ENCODE data around the gene WWOX. TPM values are rescaled to one million over a fixed set of nuclear protein-coding genes. Genes with fewer than 3 reads are reported as not detected.

The WWOX gene
- total RNA-seq, 1 donor from 2014 or later = 34.9 TPM

- no peak for DNase-seq (ENCODE audit: low read depth)
- no peak overlapping the region for H3K4me3 ChIP-seq (ENCODE audit: low read depth, low read length)
- no peaks in the 10 kb centered on the region for H3K36me3 ChIP-seq (ENCODE audit: control insufficient read depth, insufficient read depth, low read length)
- no peaks in the 10 kb centered on the region for H3K27me3 ChIP-seq (ENCODE audit: control insufficient read depth, insufficient read depth, low read length)
- TF ChIP-seq, protein P1, sequence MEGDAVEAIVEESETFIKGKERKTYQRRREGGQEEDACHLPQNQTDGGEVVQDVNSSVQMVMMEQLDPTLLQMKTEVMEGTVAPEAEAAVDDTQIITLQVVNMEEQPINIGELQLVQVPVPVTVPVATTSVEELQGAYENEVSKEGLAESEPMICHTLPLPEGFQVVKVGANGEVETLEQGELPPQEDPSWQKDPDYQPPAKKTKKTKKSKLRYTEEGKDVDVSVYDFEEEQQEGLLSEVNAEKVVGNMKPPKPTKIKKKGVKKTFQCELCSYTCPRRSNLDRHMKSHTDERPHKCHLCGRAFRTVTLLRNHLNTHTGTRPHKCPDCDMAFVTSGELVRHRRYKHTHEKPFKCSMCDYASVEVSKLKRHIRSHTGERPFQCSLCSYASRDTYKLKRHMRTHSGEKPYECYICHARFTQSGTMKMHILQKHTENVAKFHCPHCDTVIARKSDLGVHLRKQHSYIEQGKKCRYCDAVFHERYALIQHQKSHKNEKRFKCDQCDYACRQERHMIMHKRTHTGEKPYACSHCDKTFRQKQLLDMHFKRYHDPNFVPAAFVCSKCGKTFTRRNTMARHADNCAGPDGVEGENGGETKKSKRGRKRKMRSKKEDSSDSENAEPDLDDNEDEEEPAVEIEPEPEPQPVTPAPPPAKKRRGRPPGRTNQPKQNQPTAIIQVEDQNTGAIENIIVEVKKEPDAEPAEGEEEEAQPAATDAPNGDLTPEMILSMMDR (IDR thresholded peaks at IDR 0.05; ENCODE audit: insufficient read depth, low read length, poor library complexity, severe bottlenecking) = no peak
Observed at GRCh38 chr16:78996790-78997189, 897.3 kb downstream of the WWOX start.

DNA sequence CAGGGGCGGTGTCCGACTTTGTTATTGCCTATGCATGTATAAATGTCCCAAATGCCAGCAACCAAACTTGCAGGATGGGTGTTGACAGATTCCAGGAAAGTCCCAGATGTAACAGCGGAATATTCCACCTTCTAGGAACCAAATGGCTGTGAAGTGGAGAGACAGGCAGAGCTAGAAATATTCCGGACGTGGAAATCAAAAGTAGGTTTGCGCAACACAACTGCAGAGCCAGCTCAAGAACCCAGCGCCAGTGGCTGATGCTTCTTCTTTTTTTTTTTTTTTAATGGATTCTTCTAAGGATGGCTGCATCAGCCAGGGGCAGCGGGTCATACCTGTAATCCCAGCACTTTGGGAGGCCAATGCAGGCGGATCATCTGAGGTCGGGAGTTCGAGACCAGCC lies 899.4 kb downstream of the WWOX start:
- TF ChIP-seq, protein P1 (IDR thresholded peaks at IDR 0.05; ENCODE audit: insufficient read depth, low read length, poor library complexity, severe bottlenecking) = no peak
- Histone ChIP-seq H3K27me3 (ENCODE audit: control insufficient read depth, insufficient read depth, low read length) (no peaks in the 10 kb centered on the region), H3K36me3 (ENCODE audit: control insufficient read depth, insufficient read depth, low read length) (no peaks in the 10 kb centered on the region), H3K4me3 (ENCODE audit: low read depth, low read length) (no peak overlapping the region)
- no peak for DNase-seq (ENCODE audit: low read depth)

GRCh38 chr16:79001156-79001967 lies 901.9 kb downstream of the WWOX start:
- TF ChIP-seq, protein P1 (IDR thresholded peaks at IDR 0.05; ENCODE audit: insufficient read depth, low read length, poor library complexity, severe bottlenecking) = no peak

DNA sequence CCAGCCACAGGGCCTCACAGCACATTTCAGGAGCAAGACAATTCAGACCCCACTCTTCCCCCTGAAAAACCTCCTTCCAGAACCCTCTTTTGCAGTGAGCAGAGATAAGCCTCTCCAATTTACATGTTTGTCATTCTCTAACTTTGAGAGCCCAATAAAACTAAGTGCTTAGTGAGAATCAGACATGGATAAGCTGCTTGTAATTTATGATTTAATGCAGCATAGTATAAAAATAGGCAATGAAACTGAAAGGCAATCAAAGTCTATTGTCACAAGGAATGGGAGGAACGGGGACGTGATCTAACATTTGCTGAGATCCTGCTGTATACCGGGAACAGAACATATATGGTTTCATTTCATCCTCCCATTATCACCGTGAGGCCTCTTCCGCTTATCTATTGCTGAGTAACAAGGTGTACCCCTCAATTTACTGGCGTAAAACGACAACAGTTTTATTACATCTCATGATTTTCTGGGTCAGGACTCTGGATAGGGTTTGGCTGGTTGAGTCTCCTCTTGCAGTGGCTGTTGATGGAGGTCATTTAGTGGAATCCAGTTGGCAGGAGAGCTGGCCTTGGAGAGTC lies 903.7 kb downstream of the WWOX start:
- H3K27me3 ChIP-seq (ENCODE audit: control insufficient read depth, insufficient read depth, low read length) = no peaks in the 10 kb centered on the region
- no peak overlapping the region for H3K4me3 ChIP-seq (ENCODE audit: low read depth, low read length)
- no peak for DNase-seq (ENCODE audit: low read depth)
- TF ChIP-seq, protein P1 (IDR thresholded peaks at IDR 0.05; ENCODE audit: insufficient read depth, low read length, poor library complexity, severe bottlenecking) = no peak
- no peaks in the 10 kb centered on the region for H3K36me3 ChIP-seq (ENCODE audit: control insufficient read depth, insufficient read depth, low read length)

More at GRCh38 chr16:79001156-79001967, 901.9 kb downstream of the WWOX start:
- Histone ChIP-seq H3K27me3 (ENCODE audit: control insufficient read depth, insufficient read depth, low read length) (no peaks in the 10 kb centered on the region), H3K36me3 (ENCODE audit: control insufficient read depth, insufficient read depth, low read length) (no peaks in the 10 kb centered on the region), H3K4me3 (ENCODE audit: low read depth, low read length) (no peak overlapping the region)
- DNase-seq (ENCODE audit: low read depth) = no peak

GRCh38 chr16:79004309-79004708 lies 904.9 kb downstream of the WWOX start:
- no peak for DNase-seq (ENCODE audit: low read depth)
- H3K36me3 ChIP-seq (ENCODE audit: control insufficient read depth, insufficient read depth, low read length) = no peaks in the 10 kb centered on the region
- TF ChIP-seq, protein P1 (IDR thresholded peaks at IDR 0.05; ENCODE audit: insufficient read depth, low read length, poor library complexity, severe bottlenecking) = no peak
- no peak overlapping the region for H3K4me3 ChIP-seq (ENCODE audit: low read depth, low read length)
- no peaks in the 10 kb centered on the region for H3K27me3 ChIP-seq (ENCODE audit: control insufficient read depth, insufficient read depth, low read length)

Measured in kidney epithelial cell (primary cell).